ENCODE results near the gene TBX4. TPM values are rescaled to one million over a fixed set of nuclear protein-coding genes. Genes with fewer than 3 reads are reported as not detected.

Gene TBX4
- total RNA-seq, 1 donor from 2014 or later = 0.35 TPM

GRCh38 chr17:61412860-61413660, 39.2 kb upstream of the TBX4 start:
- DNase-seq (ENCODE audit: low read depth) = no peak

DNA sequence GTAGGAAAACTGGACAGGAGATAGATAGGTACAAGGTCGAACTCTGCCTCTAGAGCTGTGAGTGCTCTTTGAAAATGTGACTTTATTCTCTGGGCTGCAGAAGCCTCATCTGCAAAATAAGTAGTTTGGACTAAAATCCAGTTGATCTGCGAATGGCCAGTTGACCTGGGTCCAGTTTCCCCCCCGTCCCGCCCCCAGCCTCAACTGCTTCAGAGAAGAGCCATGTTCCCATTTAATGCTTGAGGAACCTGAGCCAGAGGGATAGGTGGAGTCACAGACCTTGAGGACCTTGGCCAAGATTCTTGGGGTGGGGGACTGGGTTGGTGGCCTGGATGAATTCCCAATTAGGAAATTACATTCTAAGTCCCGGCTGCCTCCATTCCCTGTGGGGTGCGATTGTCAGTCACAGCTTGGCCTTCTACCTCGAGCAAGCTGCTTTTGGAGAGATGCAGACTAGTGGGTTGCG, 38.5 kb upstream of the TBX4 start:
- DNase-seq (ENCODE audit: low read depth) = no peak

DNA sequence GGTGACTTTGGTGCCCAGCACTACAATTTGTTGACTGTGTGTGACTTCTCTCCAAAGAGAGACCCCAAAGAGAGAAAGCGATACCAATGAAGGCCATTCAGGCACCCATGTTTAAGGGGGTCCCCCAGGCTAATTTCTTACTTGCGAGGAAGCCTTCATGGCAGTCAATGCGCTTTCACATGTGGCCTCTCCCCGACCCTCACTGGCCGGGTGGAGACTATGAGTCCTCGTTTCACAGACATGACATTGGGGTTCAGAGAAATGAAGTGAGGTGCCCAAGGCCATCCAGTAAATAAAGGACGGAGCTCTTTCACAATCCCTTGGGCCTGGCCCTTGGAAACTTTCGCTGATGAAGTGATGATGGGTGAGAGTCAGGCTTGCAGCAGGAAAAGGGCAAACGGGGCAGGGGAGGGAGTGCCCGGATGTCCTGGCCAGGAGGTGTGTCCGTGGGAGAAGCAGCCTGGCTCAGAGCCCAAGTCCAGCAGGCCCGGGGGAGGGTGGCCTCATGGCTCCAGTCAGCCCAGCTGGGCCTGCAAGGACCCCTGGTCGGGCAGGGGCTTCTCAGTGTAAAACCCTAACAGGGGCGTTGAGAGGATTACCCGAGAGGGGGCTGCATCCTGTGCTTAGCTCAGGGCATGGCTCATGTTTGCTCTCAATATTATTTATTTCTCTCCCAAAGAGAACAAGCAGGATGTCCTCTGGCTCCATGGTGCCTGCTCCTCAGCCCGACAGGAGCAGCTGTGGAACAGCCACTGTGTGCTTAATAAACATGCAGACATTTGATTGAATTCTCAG, 37.9 kb upstream of the TBX4 start:
- DNase-seq (ENCODE audit: low read depth) = no peak

DNA sequence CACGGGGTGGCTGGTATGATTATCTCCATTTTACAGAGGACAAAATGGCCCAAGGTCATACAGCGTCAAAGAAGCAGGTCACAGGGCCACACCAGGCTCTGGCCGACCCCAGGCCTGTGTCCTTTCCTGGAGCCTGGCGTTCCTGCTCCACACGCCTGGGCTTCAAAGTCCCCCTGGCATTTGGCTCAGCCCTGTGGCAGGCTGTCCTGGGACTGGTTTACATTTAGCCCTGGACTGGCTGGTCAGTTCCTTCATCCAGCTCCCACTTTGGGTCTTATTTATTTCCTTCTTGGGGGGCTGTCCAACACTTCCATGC, 37.3 kb upstream of the TBX4 start:
- DNase-seq (ENCODE audit: low read depth) = no peak

DNA sequence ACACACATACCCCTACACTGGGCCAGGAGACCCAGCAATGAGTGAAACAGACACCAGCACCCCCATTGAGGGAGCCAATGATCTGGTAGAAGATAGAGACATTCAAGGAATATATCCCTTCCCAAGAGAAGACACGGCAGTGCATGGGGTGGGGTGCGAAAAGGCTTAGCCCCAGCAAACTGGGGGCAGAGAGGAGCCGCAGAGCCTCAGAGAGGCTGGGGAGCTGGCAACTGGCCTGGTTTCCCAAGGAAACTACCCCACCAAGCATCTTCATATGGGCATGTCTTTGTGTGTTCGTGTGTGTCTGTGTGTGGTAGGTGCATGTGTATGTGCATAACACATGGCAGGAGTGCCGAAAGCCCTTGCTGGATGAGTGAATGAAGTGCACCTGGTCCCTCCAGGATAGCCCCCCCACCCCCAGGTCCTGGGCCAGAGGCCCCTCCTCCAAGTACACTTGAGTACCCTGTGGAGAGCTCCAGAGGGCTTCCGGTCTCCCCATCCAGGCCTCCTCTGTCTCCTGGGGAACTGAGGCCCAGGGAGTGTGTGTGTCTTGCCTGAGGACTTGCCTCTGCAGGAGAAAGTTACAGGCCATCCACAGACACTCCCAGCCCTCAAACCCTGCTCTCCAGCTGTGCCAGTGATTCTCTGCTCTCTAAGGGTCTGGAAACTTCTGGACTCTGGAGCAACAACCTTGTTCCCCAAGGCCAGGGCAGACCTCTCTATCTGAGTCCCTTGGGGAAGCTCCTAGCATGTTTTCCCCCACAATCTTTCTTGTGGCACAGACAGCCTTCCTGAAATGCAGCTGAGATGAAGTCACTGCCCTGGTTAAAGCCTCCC, 36.6 kb upstream of the TBX4 start:
- DNase-seq (ENCODE audit: low read depth) = peak; percentile 78

DNA sequence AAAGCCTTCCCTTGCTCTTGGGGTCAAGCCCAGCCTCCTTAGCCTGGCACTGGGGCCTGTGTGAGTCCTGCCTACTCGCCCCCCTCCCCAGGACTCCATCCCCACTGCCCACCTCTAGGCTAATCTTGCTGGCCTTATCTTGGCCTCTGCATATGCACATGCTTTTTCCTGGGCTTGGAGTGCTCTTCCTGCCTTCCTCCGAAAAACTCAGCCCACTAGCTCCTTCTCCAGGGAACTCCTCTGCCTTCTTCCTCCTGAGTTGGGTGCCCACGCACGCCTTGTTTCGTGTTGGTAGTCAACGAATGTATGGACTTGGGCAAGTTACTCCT, 36.0 kb upstream of the TBX4 start:
- no peak for DNase-seq (ENCODE audit: low read depth)

- peak; percentile 92 for DNase-seq (ENCODE audit: low read depth)
Observed at GRCh38 chr17:61416540-61417363, 35.5 kb upstream of the TBX4 start.

DNA sequence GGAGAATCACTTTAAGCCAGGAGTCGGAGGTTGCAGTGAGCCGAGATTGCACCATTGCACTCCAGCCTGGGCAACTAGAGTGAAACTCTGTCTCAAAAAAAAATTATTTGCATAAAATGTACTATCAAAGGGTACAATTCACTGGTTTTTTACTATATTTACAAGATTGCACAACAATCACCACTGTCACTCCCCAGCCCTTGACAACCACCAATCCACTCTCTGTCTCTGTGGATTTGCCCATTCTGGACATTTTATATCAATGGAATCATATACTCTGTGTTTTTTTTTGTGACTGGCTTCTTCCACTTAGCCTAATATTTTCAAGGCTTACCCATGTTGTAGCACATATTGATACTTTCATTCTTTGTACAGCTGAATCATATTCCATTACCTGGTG, 33.8 kb upstream of the TBX4 start:
- no peak for DNase-seq (ENCODE audit: low read depth)

DNA sequence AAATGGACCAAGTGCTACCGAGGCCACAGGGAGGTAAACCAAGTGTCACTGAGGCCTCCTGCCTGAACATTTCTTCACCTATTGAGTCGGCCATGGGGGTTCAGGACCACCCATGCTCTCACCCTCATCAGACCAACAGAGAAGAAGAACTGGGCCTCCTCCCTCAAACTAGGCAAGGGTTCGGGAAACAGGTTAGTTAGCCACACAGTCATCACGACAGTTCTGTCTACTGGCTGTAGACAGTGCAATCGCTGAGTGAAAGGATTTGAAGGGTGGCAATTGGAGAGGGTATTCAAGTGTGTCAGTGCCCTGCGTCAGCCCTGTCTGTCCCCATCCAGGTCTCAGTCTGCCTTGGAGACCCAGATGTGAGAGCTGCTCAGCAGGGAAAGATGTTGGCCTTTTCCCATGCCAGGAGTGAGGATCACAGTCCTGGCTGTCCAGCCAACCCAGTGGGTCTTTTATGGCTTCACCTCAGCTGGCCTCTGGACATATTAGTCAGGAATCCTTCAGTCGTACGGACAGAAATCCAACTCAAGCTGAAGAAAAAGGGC, 32.7 kb upstream of the TBX4 start:
- no peak for DNase-seq (ENCODE audit: low read depth)

DNA sequence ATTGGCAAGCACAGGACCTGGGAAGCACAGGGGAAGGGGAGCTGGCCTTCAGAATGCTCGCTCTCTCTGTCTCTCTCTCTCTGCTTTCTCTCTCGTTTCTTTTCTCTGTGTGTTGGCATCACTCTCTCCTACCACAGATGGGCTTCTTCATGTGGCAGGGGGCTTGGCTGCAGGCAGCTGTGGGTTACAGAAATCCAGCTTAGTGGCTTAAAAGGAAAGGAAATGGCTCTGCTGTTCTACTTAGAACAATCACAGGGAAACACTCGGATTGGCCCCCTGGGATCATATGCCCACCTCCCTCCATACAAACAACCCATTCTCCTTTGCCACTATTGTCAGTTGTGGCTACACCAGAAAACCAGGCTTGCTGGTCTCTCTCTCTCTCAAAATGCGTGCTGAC, 32.2 kb upstream of the TBX4 start:
- no peak for DNase-seq (ENCODE audit: low read depth)

- DNase-seq (ENCODE audit: low read depth) = no peak
Observed at GRCh38 chr17:61420745-61421398, 31.4 kb upstream of the TBX4 start.

DNA sequence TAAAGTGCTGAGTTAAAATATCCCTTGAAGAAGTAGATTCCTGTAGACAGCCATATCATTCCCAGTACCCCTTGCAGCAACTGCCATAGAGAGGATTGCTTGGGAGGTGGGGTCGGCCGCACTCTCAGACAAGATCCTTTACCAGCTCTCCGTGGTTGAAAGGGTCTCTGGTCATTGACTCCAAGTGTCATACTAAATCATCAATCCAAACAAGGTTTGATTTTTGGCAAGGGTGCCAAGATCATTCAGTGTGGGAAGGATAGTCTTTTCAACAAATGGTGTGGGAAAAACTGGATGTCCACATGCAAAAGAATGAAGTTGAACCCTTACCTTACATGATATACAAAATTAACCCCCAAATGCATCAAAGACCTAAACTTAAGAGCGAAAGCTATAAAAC, 30.8 kb upstream of the TBX4 start:
- DNase-seq (ENCODE audit: low read depth) = no peak

GRCh38 chr17:61422116-61422799, 30.0 kb upstream of the TBX4 start:
- no peak for DNase-seq (ENCODE audit: low read depth)

GRCh38 chr17:61422869-61423268, 29.4 kb upstream of the TBX4 start:
- no peak for DNase-seq (ENCODE audit: low read depth)

DNA sequence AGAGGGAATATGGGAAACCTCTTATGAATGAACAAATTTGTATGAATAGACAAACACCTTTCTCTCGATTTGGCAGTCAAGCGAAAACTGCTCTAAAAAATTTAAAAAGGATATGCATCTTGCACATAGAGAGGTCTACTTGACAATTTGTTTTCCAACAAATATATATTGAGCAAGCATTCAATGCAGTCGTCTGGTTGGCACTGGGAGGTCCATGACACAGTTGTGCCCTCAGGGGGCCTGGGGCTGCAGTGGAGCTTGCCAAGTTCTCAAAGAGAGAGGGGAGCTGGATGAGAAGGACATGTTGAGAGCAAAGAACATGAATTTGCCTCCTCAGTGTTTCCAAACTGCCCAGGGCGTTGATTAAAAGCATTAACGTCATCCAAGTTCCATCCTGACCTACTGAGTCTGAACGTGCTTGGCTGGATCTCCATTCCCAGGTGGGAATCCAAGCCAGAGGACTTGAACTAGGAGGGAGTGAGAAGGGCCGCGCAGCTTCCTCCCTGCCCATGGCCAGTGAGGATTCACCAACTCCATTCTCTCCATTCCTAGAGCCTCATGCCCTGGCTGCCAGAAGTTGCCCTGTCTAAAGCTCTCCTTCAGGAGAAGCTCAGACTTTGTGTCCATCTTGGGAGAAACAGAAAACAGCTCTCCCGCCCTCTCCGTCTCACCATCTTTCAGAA, 28.1 kb upstream of the TBX4 start:
- no peak for DNase-seq (ENCODE audit: low read depth)

- no peak for DNase-seq (ENCODE audit: low read depth)
Observed at GRCh38 chr17:61425682-61426481, 26.3 kb upstream of the TBX4 start.

DNA sequence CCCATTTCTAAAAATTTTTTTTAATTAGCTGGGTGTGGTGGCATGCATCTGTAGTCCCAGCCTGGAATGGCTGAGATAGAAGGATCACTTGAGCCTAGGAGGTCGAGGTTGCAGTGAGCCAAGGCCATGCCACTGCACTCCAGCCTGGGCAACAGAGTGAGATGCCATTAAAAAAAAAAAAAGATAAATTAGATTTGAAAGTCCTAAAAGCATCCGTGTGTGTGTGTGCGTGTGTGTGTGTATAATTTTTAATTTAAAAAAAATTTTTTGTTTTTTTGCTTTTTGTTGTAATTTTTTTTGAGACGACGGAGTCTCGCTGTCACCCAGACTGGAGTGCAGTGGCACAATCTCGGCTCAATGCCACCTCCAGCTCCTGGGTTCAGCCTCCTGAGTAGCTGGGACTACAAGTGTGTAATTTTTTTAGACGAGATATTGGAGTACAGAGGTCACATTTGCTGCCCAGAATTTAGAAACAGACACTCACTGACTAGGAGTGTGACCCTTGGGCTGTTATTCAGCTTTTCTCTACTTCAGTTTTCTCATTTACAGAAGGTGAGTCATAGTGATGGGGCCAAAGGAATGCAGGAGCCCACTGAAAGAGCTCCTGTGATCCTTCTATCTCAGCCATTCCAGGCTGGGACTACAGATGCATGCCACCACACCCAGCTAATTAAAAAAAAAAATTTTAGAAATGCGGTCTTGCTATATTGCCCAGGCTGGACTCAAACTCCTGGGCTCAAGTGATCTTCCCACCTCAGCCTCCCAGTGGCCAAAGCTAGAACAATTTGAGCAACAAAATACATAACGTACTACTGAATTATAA, 25.5 kb upstream of the TBX4 start:
- no peak for DNase-seq (ENCODE audit: low read depth)
